Neural crest cell (in vitro differentiated cells): ENCODE data around the gene MAPK11. TPM values are rescaled to one million over a fixed set of nuclear protein-coding genes. Genes with fewer than 3 reads are reported as not detected.

Source experiments
- DNase-seq: peaks from one replicate; pipeline ENCODE4 v3.0.0; 2021; ENCODE audit warnings: low read depth, mixed read lengths, low spot score
- H3K27ac Mint-ChIP-seq: one replicate; pipeline ENCODE4 v1.8.0; 2021; ENCODE audit warnings: mild to moderate bottlenecking, mixed read lengths; ENCODE audit not compliant: unreplicated experiment
- H3K27me3 Mint-ChIP-seq: 2 replicates; pipeline ENCODE4 v1.8.0; 2021; ENCODE audit warnings: low read depth, mild to moderate bottlenecking, mixed read lengths
- H3K36me3 Mint-ChIP-seq: 2 replicates; pipeline ENCODE4 v1.8.0; 2021; ENCODE audit warnings: low read depth, mild to moderate bottlenecking, mixed read lengths
- H3K4me1 Mint-ChIP-seq: 2 replicates; pipeline ENCODE4 v1.8.0; 2021; ENCODE audit warnings: mixed read lengths
- H3K4me3 Mint-ChIP-seq: one replicate; pipeline ENCODE4 v1.8.0; 2021; ENCODE audit warnings: mild to moderate bottlenecking, mixed read lengths
- H3K9me3 Mint-ChIP-seq: 2 replicates; pipeline ENCODE4 v1.8.0; 2021; ENCODE audit warnings: mixed read lengths
- total RNA-seq: library from RNA; stranded (reverse); gene quantifications from 2 replicates; pipeline ENCODE4 v1.2.1, GENCODE V29; 2021
- TF ChIP-seq, protein P1 (sequence below): fragments of 200-600 bp; sonication (generic); conservative IDR thresholded peaks from 2 replicates; pipeline ENCODE4 v1.5.0; 2021; ENCODE audit warnings: antibody characterized with exemption, mild to moderate bottlenecking

MAPK11 gene
- total RNA-seq, 1 donor from 2014 or later, result 16.3 TPM

DNA sequence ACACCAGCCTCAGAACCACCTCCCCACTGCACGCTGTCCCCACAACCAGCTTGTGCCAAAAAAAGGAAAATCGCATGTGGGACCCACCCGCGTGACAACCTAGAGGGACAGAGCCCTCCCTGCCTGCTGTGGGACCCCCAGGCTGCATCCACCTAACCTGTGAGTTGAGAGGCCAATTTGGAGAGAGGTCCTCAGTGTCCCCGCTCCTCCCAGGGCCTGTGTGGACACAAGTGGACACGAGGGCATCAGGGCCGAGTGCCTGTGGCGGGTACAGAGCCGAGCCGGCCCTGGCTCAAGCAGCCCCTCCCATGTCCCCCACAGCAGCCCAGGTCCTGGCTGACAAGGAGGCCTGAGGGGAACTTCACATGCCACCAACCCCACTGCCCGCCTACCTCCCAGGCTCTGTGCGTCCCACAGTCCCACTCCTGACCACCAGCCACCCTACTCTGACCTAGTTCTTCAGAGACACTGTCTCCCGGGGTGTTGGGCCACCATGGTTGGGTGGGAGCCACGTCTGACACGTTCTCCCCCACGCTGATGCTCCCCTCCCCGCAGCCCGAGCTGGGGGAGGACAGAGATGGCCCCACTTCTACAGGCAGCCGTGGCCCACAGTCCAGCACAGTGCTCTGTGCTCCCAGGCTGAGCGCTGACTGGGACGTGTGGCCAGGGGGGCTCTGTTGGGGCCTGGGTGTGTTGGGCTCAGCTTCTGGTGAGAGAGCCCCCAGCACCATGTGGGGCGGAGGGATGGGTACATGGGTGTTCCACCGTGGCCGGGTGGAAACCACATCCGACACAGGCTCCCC lies 50.2 kb downstream of the MAPK11 start:
- Mint-ChIP-seq H3K9me3 (no peaks in the 10 kb centered on the region), H3K27ac (no peak overlapping the region), H3K4me3 (no peak overlapping the region), H3K36me3 (peaks cover 7% of the 10 kb centered on the region), H3K4me1 (no peaks in the 10 kb centered on the region), H3K27me3 (no peaks in the 10 kb centered on the region)
- DNase-seq, result no peak
- TF ChIP-seq, protein P1, sequence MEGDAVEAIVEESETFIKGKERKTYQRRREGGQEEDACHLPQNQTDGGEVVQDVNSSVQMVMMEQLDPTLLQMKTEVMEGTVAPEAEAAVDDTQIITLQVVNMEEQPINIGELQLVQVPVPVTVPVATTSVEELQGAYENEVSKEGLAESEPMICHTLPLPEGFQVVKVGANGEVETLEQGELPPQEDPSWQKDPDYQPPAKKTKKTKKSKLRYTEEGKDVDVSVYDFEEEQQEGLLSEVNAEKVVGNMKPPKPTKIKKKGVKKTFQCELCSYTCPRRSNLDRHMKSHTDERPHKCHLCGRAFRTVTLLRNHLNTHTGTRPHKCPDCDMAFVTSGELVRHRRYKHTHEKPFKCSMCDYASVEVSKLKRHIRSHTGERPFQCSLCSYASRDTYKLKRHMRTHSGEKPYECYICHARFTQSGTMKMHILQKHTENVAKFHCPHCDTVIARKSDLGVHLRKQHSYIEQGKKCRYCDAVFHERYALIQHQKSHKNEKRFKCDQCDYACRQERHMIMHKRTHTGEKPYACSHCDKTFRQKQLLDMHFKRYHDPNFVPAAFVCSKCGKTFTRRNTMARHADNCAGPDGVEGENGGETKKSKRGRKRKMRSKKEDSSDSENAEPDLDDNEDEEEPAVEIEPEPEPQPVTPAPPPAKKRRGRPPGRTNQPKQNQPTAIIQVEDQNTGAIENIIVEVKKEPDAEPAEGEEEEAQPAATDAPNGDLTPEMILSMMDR, result no peak

DNA sequence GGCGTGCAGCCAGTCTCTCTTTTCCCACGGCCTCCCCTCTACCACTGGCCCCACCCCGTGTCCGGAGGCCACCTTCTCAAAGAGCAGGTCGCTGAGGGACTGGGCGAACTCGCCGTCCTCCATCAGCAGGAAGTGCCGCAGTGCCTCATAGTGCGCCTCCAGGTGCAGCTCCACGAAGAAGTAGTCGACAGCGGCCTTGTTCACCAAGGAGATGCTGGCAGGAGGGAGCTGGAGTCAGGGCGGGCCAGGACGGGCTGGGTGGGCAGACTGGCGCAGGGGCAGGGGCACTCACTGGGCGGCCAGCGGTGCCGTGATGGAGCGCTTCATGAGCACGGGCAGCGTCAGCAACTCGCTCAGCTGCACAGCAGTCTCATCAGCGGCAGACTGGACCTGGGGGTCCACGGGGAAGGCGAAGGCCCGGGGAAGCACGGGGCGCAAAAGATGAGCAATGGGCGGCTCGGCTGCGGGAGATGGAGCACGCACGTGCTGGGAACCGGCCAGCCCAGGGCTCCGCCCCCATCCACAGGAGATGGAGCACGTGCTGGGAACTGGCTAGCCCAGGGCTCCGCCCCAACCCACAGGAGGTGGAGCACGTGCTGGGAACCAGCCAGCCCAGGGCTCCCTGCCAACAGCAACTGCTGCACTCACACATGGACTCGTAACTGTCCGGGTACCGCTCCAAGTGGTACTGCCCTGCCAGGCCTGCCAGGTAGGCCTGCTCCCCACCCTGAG lies 51.0 kb downstream of the MAPK11 start:
- no peak overlapping the region for H3K27ac Mint-ChIP-seq
- TF ChIP-seq, protein P1, result no peak
- DNase-seq, result no peak
- no peaks in the 10 kb centered on the region for H3K9me3 Mint-ChIP-seq
- H3K4me1 Mint-ChIP-seq, result no peaks in the 10 kb centered on the region
- no peak overlapping the region for H3K4me3 Mint-ChIP-seq
- H3K27me3 Mint-ChIP-seq, result no peaks in the 10 kb centered on the region
- H3K36me3 Mint-ChIP-seq, result peaks cover 10% of the 10 kb centered on the region

DNA sequence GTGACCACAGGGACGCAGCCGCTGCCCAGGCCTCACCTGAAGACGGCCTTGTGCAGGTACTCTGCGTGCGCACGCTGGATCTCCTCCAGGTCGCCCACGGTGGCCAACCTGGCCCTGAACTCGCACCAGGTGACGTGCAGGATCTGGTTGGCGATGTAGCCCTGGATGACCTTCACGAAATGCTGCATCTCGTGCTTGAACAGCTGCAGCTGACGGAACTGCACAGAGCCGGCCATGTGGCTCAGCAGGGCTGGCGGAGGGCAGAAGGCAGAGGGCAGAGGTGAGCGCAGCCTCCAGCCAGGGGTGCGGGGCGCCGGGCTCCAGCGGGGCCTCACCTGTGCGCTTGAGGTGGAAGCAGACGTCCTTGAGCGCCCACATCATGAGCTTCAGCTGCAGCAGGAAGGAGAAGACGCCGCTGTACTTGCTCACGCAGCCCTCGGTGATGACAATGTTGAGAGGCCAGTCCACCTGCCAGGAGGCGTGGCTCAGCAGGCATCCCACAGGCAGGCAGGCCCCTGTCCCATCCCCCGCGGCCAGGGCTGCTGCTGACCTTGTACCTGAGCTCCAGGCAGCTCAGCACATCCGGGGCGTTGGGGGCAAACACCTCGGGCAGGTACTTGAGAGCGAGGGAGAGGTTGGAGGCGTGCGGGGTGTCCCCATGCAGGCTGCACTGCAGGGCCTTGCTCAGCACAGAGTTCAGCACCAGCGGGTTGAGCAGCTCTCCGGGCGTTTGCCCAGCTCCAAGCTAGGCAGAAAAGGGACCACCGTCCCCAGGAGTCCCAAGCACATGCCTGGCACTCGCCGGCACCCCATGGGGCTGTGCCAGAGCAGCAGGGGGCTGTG lies 51.8 kb downstream of the MAPK11 start:
- no peak for DNase-seq
- no peak overlapping the region for H3K4me3 Mint-ChIP-seq
- H3K27ac Mint-ChIP-seq, result no peak overlapping the region
- H3K9me3 Mint-ChIP-seq, result no peaks in the 10 kb centered on the region
- no peaks in the 10 kb centered on the region for H3K27me3 Mint-ChIP-seq
- H3K36me3 Mint-ChIP-seq, result peaks cover 16% of the 10 kb centered on the region
- no peaks in the 10 kb centered on the region for H3K4me1 Mint-ChIP-seq
- TF ChIP-seq, protein P1, result no peak

DNA sequence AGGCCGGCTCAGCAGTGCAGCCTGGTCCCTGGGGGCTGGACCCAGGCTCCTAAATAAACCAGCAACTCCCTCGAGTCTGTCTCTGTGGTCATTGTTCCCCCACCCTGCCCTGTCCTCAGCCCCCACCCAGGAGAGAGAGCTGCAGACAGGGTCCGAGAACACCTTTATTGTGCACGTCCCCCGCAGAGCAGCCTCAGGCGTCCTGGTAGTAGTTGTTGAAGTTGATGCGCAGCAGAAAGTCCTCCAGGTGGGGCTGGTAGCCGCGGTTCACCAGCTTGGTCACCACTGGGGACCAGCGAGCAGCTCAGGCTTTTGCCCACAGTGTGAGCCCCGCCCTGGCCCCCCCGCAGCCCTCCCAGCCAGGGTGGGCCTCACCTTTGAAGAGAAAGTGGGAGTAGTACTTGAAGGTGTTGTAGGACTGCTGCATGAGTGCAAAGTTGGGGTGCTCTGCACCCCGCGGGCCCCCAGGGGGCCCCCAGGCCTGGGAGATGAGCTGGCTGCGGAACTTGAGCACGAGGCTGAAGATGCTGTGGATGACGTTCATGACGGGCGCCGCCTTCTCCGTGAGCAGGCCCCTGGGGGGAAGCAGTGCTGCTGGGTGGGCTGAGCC lies 52.5 kb downstream of the MAPK11 start:
- TF ChIP-seq, protein P1, result no peak
- no peak for DNase-seq
- H3K27me3 Mint-ChIP-seq, result no peaks in the 10 kb centered on the region

More for the DNA sequence above, 52.5 kb downstream of the MAPK11 start:
- peaks cover 17% of the 10 kb centered on the region for H3K36me3 Mint-ChIP-seq
- no peak overlapping the region for H3K4me3 Mint-ChIP-seq
- H3K4me1 Mint-ChIP-seq, result no peaks in the 10 kb centered on the region
- H3K27ac Mint-ChIP-seq, result no peak overlapping the region
- no peaks in the 10 kb centered on the region for H3K9me3 Mint-ChIP-seq
